B cell (primary cell): ENCODE measurements around the gene ARHGAP32.

Source experiments
- EZH2 ChIP-seq: IDR thresholded peaks from 2 replicates; pipeline ENCODE4 v1.6.1; 2012; ENCODE audit warnings: borderline replicate concordance, low read depth, mild to moderate bottlenecking, moderate library complexity, low read length; ENCODE audit not compliant: insufficient read depth, poor library complexity, severe bottlenecking
- TF ChIP-seq, protein P1 (sequence below): fragments of 200-600 bp; IDR thresholded peaks from one replicate; pipeline ENCODE4 v1.8.0; 2022; ENCODE audit warnings: antibody characterized with exemption, mild to moderate bottlenecking

DNA sequence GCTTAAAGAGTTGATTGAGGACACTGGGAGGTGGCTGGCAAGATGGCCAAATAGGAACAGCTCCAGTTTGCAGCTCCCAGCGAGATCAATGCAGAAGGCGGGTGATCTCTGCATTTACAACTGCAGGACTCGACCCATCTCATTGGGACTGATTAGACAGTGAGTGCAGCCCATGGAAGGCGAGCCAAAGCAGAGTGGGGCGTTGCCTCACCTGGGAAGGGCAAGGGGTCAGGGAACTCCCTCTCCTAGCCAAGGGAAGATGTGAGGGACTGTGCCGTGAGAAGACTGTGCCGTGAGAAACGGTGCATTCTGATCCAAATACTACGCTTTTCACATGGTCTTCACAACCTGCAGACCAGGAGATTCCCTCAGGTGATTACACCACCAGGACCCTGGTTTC lies 36.4 kb downstream of the ARHGAP32 start:
- TF ChIP-seq, protein P1, sequence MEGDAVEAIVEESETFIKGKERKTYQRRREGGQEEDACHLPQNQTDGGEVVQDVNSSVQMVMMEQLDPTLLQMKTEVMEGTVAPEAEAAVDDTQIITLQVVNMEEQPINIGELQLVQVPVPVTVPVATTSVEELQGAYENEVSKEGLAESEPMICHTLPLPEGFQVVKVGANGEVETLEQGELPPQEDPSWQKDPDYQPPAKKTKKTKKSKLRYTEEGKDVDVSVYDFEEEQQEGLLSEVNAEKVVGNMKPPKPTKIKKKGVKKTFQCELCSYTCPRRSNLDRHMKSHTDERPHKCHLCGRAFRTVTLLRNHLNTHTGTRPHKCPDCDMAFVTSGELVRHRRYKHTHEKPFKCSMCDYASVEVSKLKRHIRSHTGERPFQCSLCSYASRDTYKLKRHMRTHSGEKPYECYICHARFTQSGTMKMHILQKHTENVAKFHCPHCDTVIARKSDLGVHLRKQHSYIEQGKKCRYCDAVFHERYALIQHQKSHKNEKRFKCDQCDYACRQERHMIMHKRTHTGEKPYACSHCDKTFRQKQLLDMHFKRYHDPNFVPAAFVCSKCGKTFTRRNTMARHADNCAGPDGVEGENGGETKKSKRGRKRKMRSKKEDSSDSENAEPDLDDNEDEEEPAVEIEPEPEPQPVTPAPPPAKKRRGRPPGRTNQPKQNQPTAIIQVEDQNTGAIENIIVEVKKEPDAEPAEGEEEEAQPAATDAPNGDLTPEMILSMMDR: no peak
- no peak for TF ChIP-seq EZH2
